VCaP (cell line): ENCODE data around the gene NR1I3.

Experiments used
- H3K27ac ChIP-seq: fragments of 450-650 bp; 2 replicates; pipeline ENCODE4 v1.5.1; 2017
- CTCF ChIP-seq: fragments of 450-650 bp; conservative IDR thresholded peaks from 2 replicates; pipeline ENCODE4 v1.5.1; 2017; ENCODE audit warnings: mild to moderate bottlenecking, moderate library complexity

Gene NR1I3

GRCh38 chr1:161196521-161197451 is 41.2 kb downstream of the NR1I3 start:
- no peak for TF ChIP-seq CTCF
- H3K27ac ChIP-seq, result no peak overlapping the region

GRCh38 chr1:161196111-161196510 is 41.9 kb downstream of the NR1I3 start:
- H3K27ac ChIP-seq, result no peak overlapping the region
- no peak for TF ChIP-seq CTCF

- no peak overlapping the region for H3K27ac ChIP-seq
- no peak for TF ChIP-seq CTCF
These were observed 42.8 kb downstream of the NR1I3 start for GRCh38 chr1:161195171-161195570.

- no peak for TF ChIP-seq CTCF
- H3K27ac ChIP-seq, result no peak overlapping the region
These were observed 44.3 kb downstream of the NR1I3 start for GRCh38 chr1:161193561-161194235.

GRCh38 chr1:161192476-161193465 is 45.2 kb downstream of the NR1I3 start:
- TF ChIP-seq CTCF, result peak; percentile 92
- no peak overlapping the region for H3K27ac ChIP-seq

- H3K27ac ChIP-seq, result no peak overlapping the region
- no peak for TF ChIP-seq CTCF
These were observed 46.0 kb downstream of the NR1I3 start for GRCh38 chr1:161191971-161192370.
